Ishikawa (cell line): ENCODE results near the gene FBXO21.

Source experiments
- CEBPB ChIP-seq: IDR thresholded peaks from 2 replicates; pipeline ENCODE4 v1.6.1; 2012
- CREB1 ChIP-seq: IDR thresholded peaks from 2 replicates; pipeline ENCODE4 v1.6.1; 2012; ENCODE audit warnings: low read depth
- EGR1 ChIP-seq: IDR thresholded peaks from 2 replicates; pipeline ENCODE4 v1.6.1; 2012
- EP300 ChIP-seq: IDR thresholded peaks from 2 replicates; pipeline ENCODE4 v1.6.1; 2012; ENCODE audit warnings: borderline replicate concordance
- FOXM1 ChIP-seq: IDR thresholded peaks from 2 replicates; pipeline ENCODE4 v1.6.1; 2012; ENCODE audit warnings: low read depth, borderline replicate concordance
- NFIC ChIP-seq: IDR thresholded peaks from 2 replicates; pipeline ENCODE4 v1.6.1; 2012
- RAD21 ChIP-seq: IDR thresholded peaks from 2 replicates; pipeline ENCODE4 v1.6.1; 2012; ENCODE audit warnings: low read depth
- TAF1 ChIP-seq: IDR thresholded peaks from 2 replicates; pipeline ENCODE4 v1.6.1; 2012; ENCODE audit warnings: low read depth, mild to moderate bottlenecking
- TCF12 ChIP-seq: IDR thresholded peaks from 2 replicates; pipeline ENCODE4 v1.6.1; 2012; ENCODE audit warnings: low read depth
- TEAD4 ChIP-seq: IDR thresholded peaks from 2 replicates; pipeline ENCODE4 v1.6.1; 2012
- YY1 ChIP-seq: IDR thresholded peaks from 2 replicates; pipeline ENCODE4 v1.6.1; 2012; ENCODE audit warnings: low read depth
- ZBTB7A ChIP-seq: IDR thresholded peaks from 2 replicates; pipeline ENCODE4 v1.6.1; 2012; ENCODE audit warnings: low read depth
- TF ChIP-seq, protein P1 (sequence below): IDR thresholded peaks from 2 replicates; pipeline ENCODE4 v1.6.1; 2012
- TF ChIP-seq, protein P2 (sequence below): IDR thresholded peaks from 2 replicates; pipeline ENCODE4 v1.6.1; 2012
- TF ChIP-seq, protein P3 (sequence below): IDR thresholded peaks from 2 replicates; pipeline ENCODE4 v1.6.1; 2012; ENCODE audit warnings: low read depth, mild to moderate bottlenecking

Gene FBXO21

DNA sequence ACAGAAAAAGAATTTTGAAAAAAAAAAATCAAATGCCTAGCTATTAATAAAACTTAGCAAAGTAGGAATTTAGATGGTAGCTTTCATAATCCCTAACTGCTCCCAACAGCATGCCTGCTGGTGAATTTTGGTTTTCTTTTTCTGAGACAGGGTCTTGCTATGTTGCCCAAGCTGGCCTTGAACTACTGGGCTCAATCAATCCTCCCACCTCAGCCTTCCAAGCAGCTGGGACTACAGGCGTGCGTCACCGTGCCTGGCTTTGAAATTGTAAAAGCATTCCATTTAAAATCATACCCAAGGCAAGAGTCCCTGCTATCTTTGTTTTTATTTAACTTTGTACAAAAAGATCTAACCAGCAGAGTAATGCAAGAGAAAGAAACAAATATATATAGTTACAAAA, 20.7 kb downstream of the FBXO21 start:
- TF ChIP-seq NFIC (no peak), TCF12 (no peak), TEAD4 (no peak), ZBTB7A (no peak), RAD21 (no peak), CREB1 (no peak), TAF1 (no peak), EP300 (no peak), FOXM1 (no peak), CEBPB (no peak), EGR1 (no peak), YY1 (no peak)
- TF ChIP-seq, protein P1, sequence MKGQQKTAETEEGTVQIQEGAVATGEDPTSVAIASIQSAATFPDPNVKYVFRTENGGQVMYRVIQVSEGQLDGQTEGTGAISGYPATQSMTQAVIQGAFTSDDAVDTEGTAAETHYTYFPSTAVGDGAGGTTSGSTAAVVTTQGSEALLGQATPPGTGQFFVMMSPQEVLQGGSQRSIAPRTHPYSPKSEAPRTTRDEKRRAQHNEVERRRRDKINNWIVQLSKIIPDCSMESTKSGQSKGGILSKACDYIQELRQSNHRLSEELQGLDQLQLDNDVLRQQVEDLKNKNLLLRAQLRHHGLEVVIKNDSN = no peak
- TF ChIP-seq, protein P2, sequence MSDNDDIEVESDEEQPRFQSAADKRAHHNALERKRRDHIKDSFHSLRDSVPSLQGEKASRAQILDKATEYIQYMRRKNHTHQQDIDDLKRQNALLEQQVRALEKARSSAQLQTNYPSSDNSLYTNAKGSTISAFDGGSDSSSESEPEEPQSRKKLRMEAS = no peak
- TF ChIP-seq, protein P3, sequence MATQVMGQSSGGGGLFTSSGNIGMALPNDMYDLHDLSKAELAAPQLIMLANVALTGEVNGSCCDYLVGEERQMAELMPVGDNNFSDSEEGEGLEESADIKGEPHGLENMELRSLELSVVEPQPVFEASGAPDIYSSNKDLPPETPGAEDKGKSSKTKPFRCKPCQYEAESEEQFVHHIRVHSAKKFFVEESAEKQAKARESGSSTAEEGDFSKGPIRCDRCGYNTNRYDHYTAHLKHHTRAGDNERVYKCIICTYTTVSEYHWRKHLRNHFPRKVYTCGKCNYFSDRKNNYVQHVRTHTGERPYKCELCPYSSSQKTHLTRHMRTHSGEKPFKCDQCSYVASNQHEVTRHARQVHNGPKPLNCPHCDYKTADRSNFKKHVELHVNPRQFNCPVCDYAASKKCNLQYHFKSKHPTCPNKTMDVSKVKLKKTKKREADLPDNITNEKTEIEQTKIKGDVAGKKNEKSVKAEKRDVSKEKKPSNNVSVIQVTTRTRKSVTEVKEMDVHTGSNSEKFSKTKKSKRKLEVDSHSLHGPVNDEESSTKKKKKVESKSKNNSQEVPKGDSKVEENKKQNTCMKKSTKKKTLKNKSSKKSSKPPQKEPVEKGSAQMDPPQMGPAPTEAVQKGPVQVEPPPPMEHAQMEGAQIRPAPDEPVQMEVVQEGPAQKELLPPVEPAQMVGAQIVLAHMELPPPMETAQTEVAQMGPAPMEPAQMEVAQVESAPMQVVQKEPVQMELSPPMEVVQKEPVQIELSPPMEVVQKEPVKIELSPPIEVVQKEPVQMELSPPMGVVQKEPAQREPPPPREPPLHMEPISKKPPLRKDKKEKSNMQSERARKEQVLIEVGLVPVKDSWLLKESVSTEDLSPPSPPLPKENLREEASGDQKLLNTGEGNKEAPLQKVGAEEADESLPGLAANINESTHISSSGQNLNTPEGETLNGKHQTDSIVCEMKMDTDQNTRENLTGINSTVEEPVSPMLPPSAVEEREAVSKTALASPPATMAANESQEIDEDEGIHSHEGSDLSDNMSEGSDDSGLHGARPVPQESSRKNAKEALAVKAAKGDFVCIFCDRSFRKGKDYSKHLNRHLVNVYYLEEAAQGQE = no peak

DNA sequence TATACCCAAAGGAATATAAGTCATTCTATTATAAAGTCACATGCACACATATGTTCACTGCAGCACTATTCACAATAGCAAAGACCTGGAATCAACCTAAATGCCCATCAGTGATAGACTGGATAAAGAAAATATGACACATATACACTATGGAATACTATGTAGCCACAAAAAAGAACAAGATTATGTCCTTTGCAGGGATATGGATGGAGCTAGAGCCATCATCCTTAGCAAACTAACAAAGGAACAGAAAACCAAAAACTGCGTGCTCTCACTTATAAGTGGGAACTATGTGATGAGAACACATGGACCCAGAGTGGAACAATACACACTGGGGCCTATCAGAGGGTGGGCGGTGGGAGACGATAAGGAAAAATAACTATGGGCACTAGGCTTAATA, 21.3 kb downstream of the FBXO21 start:
- TF ChIP-seq EP300 = no peak
- TF ChIP-seq CEBPB = no peak
- TF ChIP-seq TEAD4 = no peak
- TF ChIP-seq NFIC = no peak
- no peak for TF ChIP-seq TCF12

DNA sequence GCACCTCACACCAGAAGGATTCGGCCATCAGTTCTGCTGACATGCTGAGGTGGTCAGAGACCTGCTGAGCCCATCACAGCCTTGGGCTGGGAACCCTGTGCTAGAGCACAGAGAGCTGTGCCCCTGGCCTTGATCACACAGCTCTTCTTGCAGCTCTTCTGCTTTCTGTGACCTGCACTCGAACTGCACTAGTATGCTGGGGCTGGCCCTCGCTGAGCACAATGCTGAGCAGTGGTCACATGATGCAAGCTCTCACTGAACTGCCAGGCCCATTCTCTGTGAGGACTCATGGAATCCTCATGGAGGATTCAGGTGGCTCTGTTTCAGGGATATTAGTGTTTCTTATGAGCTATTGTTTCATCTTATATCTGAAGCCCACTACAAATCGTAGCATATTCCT, 22.5 kb downstream of the FBXO21 start:
- TF ChIP-seq ZBTB7A (no peak), EGR1 (no peak), TCF12 (no peak), RAD21 (no peak), TEAD4 (no peak), CEBPB (no peak), EP300 (no peak), TAF1 (no peak), FOXM1 (no peak)
- TF ChIP-seq, protein P3 = no peak
- TF ChIP-seq, protein P2 = no peak
- TF ChIP-seq, protein P1 = no peak

DNA sequence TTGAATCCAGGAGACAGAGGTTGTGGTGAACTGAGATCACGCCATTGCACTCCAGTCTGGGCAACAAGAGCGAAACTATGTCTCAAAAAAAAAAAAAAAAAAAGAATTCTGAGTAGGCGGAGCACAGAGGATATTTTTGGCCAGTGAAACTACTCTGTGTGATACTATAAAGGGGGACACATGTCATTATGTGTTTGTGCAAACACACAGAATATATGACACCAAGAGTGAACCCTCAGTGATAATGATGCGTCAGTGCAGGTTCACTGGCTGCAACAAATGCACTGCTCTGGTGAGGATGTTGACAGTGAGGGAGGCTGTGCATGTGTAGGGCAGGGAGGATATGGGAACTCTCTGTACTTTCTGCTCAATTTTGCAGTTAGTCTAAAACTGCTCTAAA, 24.2 kb downstream of the FBXO21 start:
- TF ChIP-seq EP300 (no peak), TCF12 (no peak), CEBPB (no peak)

DNA sequence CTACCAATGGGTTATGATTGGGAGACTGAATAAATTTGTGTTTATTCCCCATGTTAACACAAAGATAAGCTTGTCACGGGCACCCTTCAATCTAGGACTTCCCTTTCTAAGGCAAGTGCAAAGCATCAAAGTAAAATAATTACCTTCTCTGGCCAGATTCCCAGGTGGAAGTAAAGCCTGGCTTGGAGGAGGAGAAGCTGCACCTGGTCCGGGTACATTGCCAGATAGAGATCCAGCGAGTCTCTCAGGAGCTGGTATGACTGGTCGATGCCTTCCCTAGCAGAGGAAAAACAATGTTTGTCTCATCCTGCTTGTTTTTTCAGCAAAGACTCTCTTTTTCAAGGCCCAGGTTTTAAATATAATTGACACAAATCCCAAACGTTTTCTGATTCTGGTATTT, 24.9 kb downstream of the FBXO21 start:
- TF ChIP-seq EP300 = no peak
- no peak for TF ChIP-seq TCF12
- no peak for TF ChIP-seq FOXM1
- TF ChIP-seq CREB1 = no peak
- TF ChIP-seq, protein P2 = no peak
- TF ChIP-seq TAF1 = no peak
- TF ChIP-seq CEBPB = no peak
- TF ChIP-seq, protein P3 = no peak
- TF ChIP-seq RAD21 = no peak
- TF ChIP-seq ZBTB7A = no peak
- no peak for TF ChIP-seq TEAD4
- TF ChIP-seq, protein P1 = no peak
- no peak for TF ChIP-seq NFIC
- TF ChIP-seq EGR1 = no peak
- TF ChIP-seq YY1 = no peak
